Body of pancreas (tissue), 4 donors: ENCODE data around the gene TRPM3.

ENCODE experiments used
- POLR2A ChIP-seq, 3 donors: fragments of 450-650 bp; IDR thresholded peaks; one replicate each; pipeline ENCODE4 v1.6.1; 2016; ENCODE audit warnings: antibody characterized with exemption in 3 of 3, mild to moderate bottlenecking in 2 of 3
- TF ChIP-seq, protein P1 (sequence below), 7 experiments: fragments of 450-650 bp in 4 of 7; fragments of 200-600 bp in 3 of 7; sonication (generic) in 3 of 7; IDR thresholded peaks; one replicate each; pipeline ENCODE4 v1.5.1; 2016 to 2019; ENCODE audit warnings: antibody characterized with exemption in 7 of 7

GRCh38 chr9:70500793-70501192 is 620.6 kb downstream of the TRPM3 start:
- TF ChIP-seq, protein P1, sequence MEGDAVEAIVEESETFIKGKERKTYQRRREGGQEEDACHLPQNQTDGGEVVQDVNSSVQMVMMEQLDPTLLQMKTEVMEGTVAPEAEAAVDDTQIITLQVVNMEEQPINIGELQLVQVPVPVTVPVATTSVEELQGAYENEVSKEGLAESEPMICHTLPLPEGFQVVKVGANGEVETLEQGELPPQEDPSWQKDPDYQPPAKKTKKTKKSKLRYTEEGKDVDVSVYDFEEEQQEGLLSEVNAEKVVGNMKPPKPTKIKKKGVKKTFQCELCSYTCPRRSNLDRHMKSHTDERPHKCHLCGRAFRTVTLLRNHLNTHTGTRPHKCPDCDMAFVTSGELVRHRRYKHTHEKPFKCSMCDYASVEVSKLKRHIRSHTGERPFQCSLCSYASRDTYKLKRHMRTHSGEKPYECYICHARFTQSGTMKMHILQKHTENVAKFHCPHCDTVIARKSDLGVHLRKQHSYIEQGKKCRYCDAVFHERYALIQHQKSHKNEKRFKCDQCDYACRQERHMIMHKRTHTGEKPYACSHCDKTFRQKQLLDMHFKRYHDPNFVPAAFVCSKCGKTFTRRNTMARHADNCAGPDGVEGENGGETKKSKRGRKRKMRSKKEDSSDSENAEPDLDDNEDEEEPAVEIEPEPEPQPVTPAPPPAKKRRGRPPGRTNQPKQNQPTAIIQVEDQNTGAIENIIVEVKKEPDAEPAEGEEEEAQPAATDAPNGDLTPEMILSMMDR (IDR thresholded peaks at IDR 0.05), result no peak
- no peak for TF ChIP-seq POLR2A (IDR thresholded peaks at IDR 0.05)
